Kidney epithelial cell (primary cell): Measurements from ENCODE around the gene SIAH3. TPM values are rescaled to one million over a fixed set of nuclear protein-coding genes. Genes with fewer than 3 reads are reported as not detected.

Experiments used
- DNase-seq: peaks from one replicate; pipeline ENCODE4 v3.0.0-alpha.2; 2010; ENCODE audit warnings: low read depth
- H3K27me3 ChIP-seq: 2 replicates; pipeline ENCODE4 v1.6.0; 2011; ENCODE audit warnings: low read length; ENCODE audit not compliant: control insufficient read depth, insufficient read depth
- H3K36me3 ChIP-seq: 2 replicates; pipeline ENCODE4 v1.5.1; 2011; ENCODE audit warnings: low read length; ENCODE audit not compliant: control insufficient read depth, insufficient read depth
- H3K4me3 ChIP-seq: 2 replicates; pipeline ENCODE4 v1.5.1; 2011; ENCODE audit warnings: low read depth, mild to moderate bottlenecking, control low read depth, low read length
- CTCF ChIP-seq: IDR thresholded peaks from 2 replicates; pipeline ENCODE4 v1.5.1; 2011; ENCODE audit warnings: mild to moderate bottlenecking, moderate library complexity, low read length, control low read depth, inconsistent platforms; ENCODE audit not compliant: insufficient read depth, poor library complexity, severe bottlenecking
- total RNA-seq: library from RNA; depleted of rRNA; stranded (reverse); fragments of >200 nt; gene quantifications from 2 replicates; pipeline ENCODE4 v1.2.3, GENCODE V29; 2015

The SIAH3 gene
- total RNA-seq, 1 donor from 2014 or later: 0.13 TPM

- no peaks in the 10 kb centered on the region for H3K27me3 ChIP-seq
- no peak for TF ChIP-seq CTCF
- DNase-seq: no peak
Observed at GRCh38 chr13:45811891-45812694, 39.5 kb downstream of the SIAH3 start.

GRCh38 chr13:45809801-45810394 is 41.7 kb downstream of the SIAH3 start:
- TF ChIP-seq CTCF: no peak
- no peak overlapping the region for H3K4me3 ChIP-seq
- DNase-seq: no peak
- H3K36me3 ChIP-seq: no peaks in the 10 kb centered on the region
- H3K27me3 ChIP-seq: no peaks in the 10 kb centered on the region

More at GRCh38 chr13:45811891-45812694, 39.5 kb downstream of the SIAH3 start:
- Histone ChIP-seq H3K4me3 (no peak overlapping the region), H3K36me3 (no peaks in the 10 kb centered on the region)

- TF ChIP-seq CTCF: no peak
- H3K27me3 ChIP-seq: no peaks in the 10 kb centered on the region
- H3K4me3 ChIP-seq: no peak overlapping the region
- DNase-seq: no peak
- no peaks in the 10 kb centered on the region for H3K36me3 ChIP-seq
Observed at GRCh38 chr13:45808925-45809324, 42.6 kb downstream of the SIAH3 start.

- peak; percentile 68 for TF ChIP-seq CTCF
- H3K27me3 ChIP-seq: no peaks in the 10 kb centered on the region
- DNase-seq: peak; percentile 48
Observed at GRCh38 chr13:45807520-45808099, 43.9 kb downstream of the SIAH3 start.

GRCh38 chr13:45800485-45800884 is 51.1 kb downstream of the SIAH3 start:
- no peak for TF ChIP-seq CTCF

More at GRCh38 chr13:45807520-45808099, 43.9 kb downstream of the SIAH3 start:
- Histone ChIP-seq H3K36me3 (no peaks in the 10 kb centered on the region), H3K4me3 (no peak overlapping the region)

More at GRCh38 chr13:45800485-45800884, 51.1 kb downstream of the SIAH3 start:
- H3K36me3 ChIP-seq: no peaks in the 10 kb centered on the region
- DNase-seq: no peak
- no peak overlapping the region for H3K4me3 ChIP-seq
- H3K27me3 ChIP-seq: no peaks in the 10 kb centered on the region
